ENCODE measurements around the gene LNX1. TPM values are rescaled to one million over a fixed set of nuclear protein-coding genes. Genes with fewer than 3 reads are reported as not detected.

LNX1 gene
- total and polyA plus RNA-seq, 12 donors: 1.2 to 8.9 (median 3.7) TPM

DNA sequence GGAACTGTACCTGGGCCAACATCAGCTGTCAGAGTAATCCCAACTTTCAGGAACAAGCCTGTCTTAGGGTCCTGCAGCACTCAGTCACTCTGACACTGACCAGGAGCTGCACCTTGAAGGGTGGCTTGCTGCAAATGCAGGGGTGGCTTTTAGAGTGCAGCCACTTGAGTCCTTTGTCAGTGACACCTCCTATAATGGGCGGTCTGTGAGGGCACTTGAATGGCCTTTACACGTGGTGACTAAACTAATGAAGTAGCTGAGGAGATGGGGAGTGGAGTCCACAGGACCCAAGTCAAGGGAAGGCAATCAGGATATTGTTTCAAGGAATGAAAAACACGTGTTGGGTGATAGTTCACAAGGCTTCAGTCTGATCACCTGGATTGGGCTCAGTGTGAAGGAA lies 11.1 kb upstream of the LNX1 start:
- peaks cover 14 to 17% of the 10 kb centered on the region in 2 donors for H3K4me1 ChIP-seq (replicated peaks in 1 of 2)
- no peaks in the 10 kb centered on the region for H3K9me3 ChIP-seq (replicated peaks in 1 of 3)
- H3K27ac ChIP-seq: no peak overlapping the region
- intact Hi-C loops (cut with DNase I): no loop called here
- TF ChIP-seq, protein P1, sequence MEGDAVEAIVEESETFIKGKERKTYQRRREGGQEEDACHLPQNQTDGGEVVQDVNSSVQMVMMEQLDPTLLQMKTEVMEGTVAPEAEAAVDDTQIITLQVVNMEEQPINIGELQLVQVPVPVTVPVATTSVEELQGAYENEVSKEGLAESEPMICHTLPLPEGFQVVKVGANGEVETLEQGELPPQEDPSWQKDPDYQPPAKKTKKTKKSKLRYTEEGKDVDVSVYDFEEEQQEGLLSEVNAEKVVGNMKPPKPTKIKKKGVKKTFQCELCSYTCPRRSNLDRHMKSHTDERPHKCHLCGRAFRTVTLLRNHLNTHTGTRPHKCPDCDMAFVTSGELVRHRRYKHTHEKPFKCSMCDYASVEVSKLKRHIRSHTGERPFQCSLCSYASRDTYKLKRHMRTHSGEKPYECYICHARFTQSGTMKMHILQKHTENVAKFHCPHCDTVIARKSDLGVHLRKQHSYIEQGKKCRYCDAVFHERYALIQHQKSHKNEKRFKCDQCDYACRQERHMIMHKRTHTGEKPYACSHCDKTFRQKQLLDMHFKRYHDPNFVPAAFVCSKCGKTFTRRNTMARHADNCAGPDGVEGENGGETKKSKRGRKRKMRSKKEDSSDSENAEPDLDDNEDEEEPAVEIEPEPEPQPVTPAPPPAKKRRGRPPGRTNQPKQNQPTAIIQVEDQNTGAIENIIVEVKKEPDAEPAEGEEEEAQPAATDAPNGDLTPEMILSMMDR (IDR thresholded peaks at IDR 0.05): no peak
- no peak for TF ChIP-seq POLR2A (IDR thresholded peaks at IDR 0.05)
- H3K27me3 ChIP-seq: no peaks in the 10 kb centered on the region
- no peak for DNase-seq
- no peaks in the 10 kb centered on the region for H3K36me3 ChIP-seq (replicated peaks in 1 of 2)
- WGBS, 4 donors: 82 to 92% (median 86%) methylated on average over 3 of the region's 3 CpGs
- H3K4me3 ChIP-seq: no peak overlapping the region

DNA sequence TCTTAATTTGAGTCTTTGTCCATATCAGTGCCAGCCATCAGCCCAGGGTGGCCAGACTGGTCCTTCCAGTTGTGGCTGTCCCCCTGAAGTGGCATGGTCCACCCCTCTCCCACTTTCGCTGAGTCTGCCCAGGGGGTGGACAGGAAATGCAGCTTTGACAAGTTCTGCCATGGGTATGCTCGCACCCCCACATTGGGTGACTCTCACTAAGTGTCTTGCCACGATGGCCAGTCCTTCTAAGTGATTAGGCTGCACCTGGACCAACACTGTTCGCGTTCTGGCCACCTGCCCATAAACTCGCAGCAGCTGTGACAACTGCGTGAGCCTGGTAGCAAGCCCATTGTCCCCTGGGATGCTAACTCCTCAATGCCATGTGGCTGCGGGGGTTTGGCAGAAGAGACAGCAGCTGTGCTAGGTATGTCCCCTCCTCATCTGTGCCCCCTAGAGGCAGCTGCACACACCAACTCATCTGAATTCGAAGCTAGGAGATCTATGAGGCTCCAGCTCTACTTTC lies 10.0 kb upstream of the LNX1 start:
- H3K27me3 ChIP-seq: no peaks in the 10 kb centered on the region
- no peak overlapping the region for H3K4me3 ChIP-seq
- H3K9me3 ChIP-seq (replicated peaks in 1 of 3): no peaks in the 10 kb centered on the region
- H3K27ac ChIP-seq: no peak overlapping the region
- TF ChIP-seq, protein P1 (IDR thresholded peaks at IDR 0.05): peak in 1 of 6 experiments; percentile 25
- TF ChIP-seq POLR2A (IDR thresholded peaks at IDR 0.05): no peak
- intact Hi-C loops (cut with DNase I): no loop called here
- DNase-seq: peak in 3 of 7 donors; percentile 18 to 34 (median 28)
- no peaks in the 10 kb centered on the region for H3K36me3 ChIP-seq (replicated peaks in 1 of 2)
- peaks cover 14% of the 10 kb centered on the region in 2 donors for H3K4me1 ChIP-seq (replicated peaks in 1 of 2)
- WGBS, 4 donors: 83 to 96% (median 86%) methylated on average over 4 to 9 of the region's 9 CpGs

DNA sequence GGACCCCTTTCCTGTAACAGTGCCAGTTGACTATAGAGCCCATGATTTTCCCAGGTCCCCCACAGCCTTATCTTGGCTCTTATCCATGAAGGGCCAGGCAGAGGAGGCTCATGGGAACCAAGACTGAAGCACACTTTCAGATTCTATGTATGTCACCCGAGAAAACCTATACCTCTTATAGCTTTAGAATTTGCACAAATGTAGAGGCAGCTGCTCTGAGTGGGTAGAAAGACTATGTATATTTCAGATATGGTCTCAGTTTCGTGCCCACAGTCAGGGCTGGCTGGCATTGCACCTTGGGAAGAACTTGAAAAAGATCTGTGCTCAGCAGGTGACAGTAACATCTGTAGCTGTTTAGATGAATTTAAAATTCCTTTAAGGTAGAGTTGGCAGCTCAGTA lies 8.3 kb upstream of the LNX1 start:
- no peaks in the 10 kb centered on the region for H3K9me3 ChIP-seq (replicated peaks in 1 of 3)
- H3K36me3 ChIP-seq (replicated peaks in 1 of 2): no peaks in the 10 kb centered on the region
- no peaks in the 10 kb centered on the region for H3K27me3 ChIP-seq
- intact Hi-C loops (cut with DNase I): loop anchor here in 1 of 2 donors (10.0 kb wide), 1 partner anchor 105 kb away; no protein-coding TSS in a partner anchor
- H3K27ac ChIP-seq: no peak overlapping the region
- no peak overlapping the region for H3K4me3 ChIP-seq
- no peak for TF ChIP-seq POLR2A (IDR thresholded peaks at IDR 0.05)
- DNase-seq: no peak
- peaks cover 9 to 10% of the 10 kb centered on the region in 2 donors for H3K4me1 ChIP-seq (replicated peaks in 1 of 2)
- WGBS, 4 donors: 91 to 97% (median 94%) methylated on average over 2 of the region's 2 CpGs

- H3K27me3 ChIP-seq: no peaks in the 10 kb centered on the region
- H3K9me3 ChIP-seq (replicated peaks in 1 of 3): no peaks in the 10 kb centered on the region
- intact Hi-C loops (cut with DNase I): loop anchor here in 1 of 2 donors (10.0 kb wide), 1 partner anchor 104 kb away; no protein-coding TSS in a partner anchor
- H3K4me1 ChIP-seq (replicated peaks in 1 of 2): peaks cover 9 to 10% of the 10 kb centered on the region in 2 donors
- H3K36me3 ChIP-seq (replicated peaks in 1 of 2): no peaks in the 10 kb centered on the region
- H3K4me3 ChIP-seq: no peak overlapping the region
- DNase-seq: peak in 2 of 7 donors; percentile 20 to 45
- TF ChIP-seq, protein P1 (IDR thresholded peaks at IDR 0.05): no peak
- TF ChIP-seq POLR2A (IDR thresholded peaks at IDR 0.05): no peak
- H3K27ac ChIP-seq: no peak overlapping the region
Observed at GRCh38 chr4:53598901-53599300, 7.6 kb upstream of the LNX1 start.

DNA sequence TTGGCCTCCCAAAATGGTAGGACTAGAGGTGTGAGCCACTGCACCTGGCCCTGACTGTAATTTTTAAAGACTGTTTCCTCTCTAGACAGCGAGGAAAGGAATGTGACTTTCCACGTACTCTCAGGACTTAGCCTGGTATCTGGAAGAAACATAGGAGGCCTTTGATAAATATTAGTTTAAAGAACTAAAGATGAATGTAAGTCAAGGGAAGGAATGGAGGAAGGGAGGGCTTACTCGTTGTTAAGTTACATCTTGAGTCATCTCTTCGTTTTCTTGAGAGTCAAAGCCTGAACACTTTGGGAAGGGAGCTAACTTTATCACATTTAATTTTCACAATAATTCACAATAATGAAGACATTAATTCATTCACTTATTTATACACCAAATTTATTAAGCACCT lies 7.2 kb upstream of the LNX1 start:
- DNase-seq: no peak
- Histone ChIP-seq H3K36me3 (replicated peaks in 1 of 2) (no peaks in the 10 kb centered on the region), H3K27me3 (no peaks in the 10 kb centered on the region), H3K4me1 (replicated peaks in 1 of 2) (peaks cover 9 to 10% of the 10 kb centered on the region in 2 donors), H3K9me3 (replicated peaks in 1 of 3) (no peaks in the 10 kb centered on the region), H3K4me3 (no peak overlapping the region), H3K27ac (no peak overlapping the region)
- no peak for TF ChIP-seq POLR2A (IDR thresholded peaks at IDR 0.05)
- TF ChIP-seq, protein P1 (IDR thresholded peaks at IDR 0.05): no peak
- intact Hi-C loops (cut with DNase I): loop anchor here in 1 of 2 donors (10.0 kb wide), 1 partner anchor 104 kb away; no protein-coding TSS in a partner anchor
- 90 to 96% (median 94%) methylated on average over 4 of the region's 4 CpGs for WGBS, 4 donors
